Measurements from ENCODE around the gene APLF. TPM values are rescaled to one million over a fixed set of nuclear protein-coding genes. Genes with fewer than 3 reads are reported as not detected.

APLF gene
- total and polyA plus RNA-seq, 2 donors (not counting 3 experiments of a cell fraction or from before 2014, with no cell fraction given), result 0.75 to 2.3 TPM

GRCh38 chr2:68476454-68476853, 9.1 kb downstream of the APLF start:
- Histone ChIP-seq H2AFZ (ENCODE audit: low read depth, low read length) (no peak overlapping the region), H4K20me1 (replicated peaks; ENCODE audit: control insufficient read depth, extremely low read depth, insufficient read depth, low read length) (no peaks in the 10 kb centered on the region), H3K27me3 (ENCODE audit: control insufficient read depth in 2 of 2, insufficient read depth in 2 of 2, low read length in 2 of 2) (no peaks in the 10 kb centered on the region), H3K9ac (replicated peaks; ENCODE audit: extremely low read depth, insufficient read depth, low read length) (no peak overlapping the region), H3K4me1 (ENCODE audit: control insufficient read depth, extremely low read depth, insufficient read depth, low read length) (peaks cover 5% of the 10 kb centered on the region), H3K36me3 (ENCODE audit: control insufficient read depth in 2 of 2, extremely low read depth in 1 of 2, insufficient read depth in 2 of 2, low read length in 2 of 2) (no peaks in the 10 kb centered on the region), H3K4me3 (replicated peaks in 1 of 3; ENCODE audit: insufficient read depth in 1 of 3, low read depth in 1 of 3, low read length in 3 of 3) (no peak overlapping the region), H3K9me3 (replicated peaks; ENCODE audit: control insufficient read depth, insufficient read depth, low read length) (no peaks in the 10 kb centered on the region), H3K79me2 (ENCODE audit: control insufficient read depth, insufficient read depth, low read length) (no peaks in the 10 kb centered on the region), H3K9me1 (replicated peaks; ENCODE audit: control insufficient read depth, extremely low read depth, insufficient read depth, low read length) (no peaks in the 10 kb centered on the region), H3K27ac (ENCODE audit: insufficient read depth, low read depth, low read length) (no peak overlapping the region), H3K4me2 (ENCODE audit: insufficient read depth, low read length) (no peak overlapping the region)
- TF ChIP-seq MYC (IDR thresholded peaks at IDR 0.05; ENCODE audit: low read depth, low read length) (no peak), JUN (IDR thresholded peaks at IDR 0.05; ENCODE audit: borderline replicate concordance, insufficient read depth, insufficient read length, low read depth) (no peak), GATA2 (IDR thresholded peaks at IDR 0.05; ENCODE audit: insufficient read depth, insufficient read length, low read depth, low read length) (no peak), EZH2 (IDR thresholded peaks at IDR 0.05; ENCODE audit: borderline replicate concordance, low read depth, low read length, severe bottlenecking) (no peak), POLR2A (IDR thresholded peaks at IDR 0.05; ENCODE audit: low read depth, low read length) (no peak), FOS (IDR thresholded peaks at IDR 0.05; ENCODE audit: borderline replicate concordance, insufficient read depth, low read length) (no peak), POLR2AphosphoS5 (IDR thresholded peaks at IDR 0.05; ENCODE audit: insufficient read depth, low read depth, low read length) (no peak), MAX (IDR thresholded peaks at IDR 0.05; ENCODE audit: insufficient read depth, insufficient read length) (no peak)
- TF ChIP-seq, protein P1, sequence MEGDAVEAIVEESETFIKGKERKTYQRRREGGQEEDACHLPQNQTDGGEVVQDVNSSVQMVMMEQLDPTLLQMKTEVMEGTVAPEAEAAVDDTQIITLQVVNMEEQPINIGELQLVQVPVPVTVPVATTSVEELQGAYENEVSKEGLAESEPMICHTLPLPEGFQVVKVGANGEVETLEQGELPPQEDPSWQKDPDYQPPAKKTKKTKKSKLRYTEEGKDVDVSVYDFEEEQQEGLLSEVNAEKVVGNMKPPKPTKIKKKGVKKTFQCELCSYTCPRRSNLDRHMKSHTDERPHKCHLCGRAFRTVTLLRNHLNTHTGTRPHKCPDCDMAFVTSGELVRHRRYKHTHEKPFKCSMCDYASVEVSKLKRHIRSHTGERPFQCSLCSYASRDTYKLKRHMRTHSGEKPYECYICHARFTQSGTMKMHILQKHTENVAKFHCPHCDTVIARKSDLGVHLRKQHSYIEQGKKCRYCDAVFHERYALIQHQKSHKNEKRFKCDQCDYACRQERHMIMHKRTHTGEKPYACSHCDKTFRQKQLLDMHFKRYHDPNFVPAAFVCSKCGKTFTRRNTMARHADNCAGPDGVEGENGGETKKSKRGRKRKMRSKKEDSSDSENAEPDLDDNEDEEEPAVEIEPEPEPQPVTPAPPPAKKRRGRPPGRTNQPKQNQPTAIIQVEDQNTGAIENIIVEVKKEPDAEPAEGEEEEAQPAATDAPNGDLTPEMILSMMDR (IDR thresholded peaks at IDR 0.05; ENCODE audit: extremely low read depth in 1 of 2, insufficient read depth in 1 of 2, low read depth in 1 of 2, low read length in 2 of 2), result no peak
- ChIA-PET CTCF (interaction anchor here (2.4 kb wide), 1 partner anchor 13 kb away, joined by 10 read pairs; no protein-coding TSS in a partner anchor), POLR2A (no interaction called here)
- BruUV-seq (replicated peaks), result no TSS peak
- dilution Hi-C loops (cut with MboI; ENCODE audit: extremely low pct_ligation_motif_present, low sequenced_read_pairs), result loop anchor here (25.0 kb wide), 1 partner anchor 236 kb away; no protein-coding TSS in a partner anchor
- FAIRE-seq (no peak), DNase-seq (ENCODE audit: low read depth, low spot score) (no peak)
- intact Hi-C loops (cut with micrococcal nuclease), result no loop called here
